Right forelimb (tissue), 1 donor: ENCODE results near the gene IL16.
"Not testable (repeated sequence)": the region's sequence is repeated elsewhere in the genome, so short reads cannot be mapped to it uniquely, and the experiment has no call there.

Experiments
- DNase-seq: peaks from one replicate; pipeline ENCODE4 v3.0.0-alpha.2; 2018

The IL16 gene

GRCh38 chr15:81343371-81343770 is 146.7 kb downstream of the IL16 start:
- DNase-seq = no peak

GRCh38 chr15:81346611-81347010 is 149.9 kb downstream of the IL16 start:
- no peak for DNase-seq

- no peak for DNase-seq
Measured at GRCh38 chr15:81347910-81348309, 151.2 kb downstream of the IL16 start.

- DNase-seq = not testable (repeated sequence)
Measured at GRCh38 chr15:81348691-81349090, 152.0 kb downstream of the IL16 start.

GRCh38 chr15:81349271-81349670 is 152.6 kb downstream of the IL16 start:
- DNase-seq = no peak

GRCh38 chr15:81351651-81352050 is 155.0 kb downstream of the IL16 start:
- no peak for DNase-seq

GRCh38 chr15:81356252-81356651 is 159.6 kb downstream of the IL16 start:
- DNase-seq = no peak

- DNase-seq = no peak
Measured at GRCh38 chr15:81357180-81357686, 160.6 kb downstream of the IL16 start.

GRCh38 chr15:81358248-81358647 is 161.6 kb downstream of the IL16 start:
- no peak for DNase-seq

GRCh38 chr15:81360491-81360890 is 163.8 kb downstream of the IL16 start:
- no peak for DNase-seq

- DNase-seq = no peak
Measured at GRCh38 chr15:81361891-81362290, 165.2 kb downstream of the IL16 start.

GRCh38 chr15:81362790-81363189 is 166.1 kb downstream of the IL16 start:
- no peak for DNase-seq

- no peak for DNase-seq
Measured at GRCh38 chr15:81363276-81363675, 166.6 kb downstream of the IL16 start.
